Thyroid gland (tissue), 4 donors: ENCODE results near the gene IRX4. TPM values are rescaled to one million over a fixed set of nuclear protein-coding genes. Genes with fewer than 3 reads are reported as not detected.

Source experiments
- DNase-seq, 2 donors: peaks; one replicate each; pipeline ENCODE4 v3.0.0-alpha.2; 2019
- H3K27ac ChIP-seq, 3 donors: fragments of 200-600 bp; sonication (generic); 1 replicate in 2 of 3; 2 replicates in 1 of 3; pipeline ENCODE4 v1.5.1; 2016 to 2019; ENCODE audit warnings: mild to moderate bottlenecking in 1 of 3, moderate library complexity in 1 of 3
- H3K27me3 ChIP-seq: fragments of 200-600 bp; sonication (generic); one replicate; pipeline ENCODE4 v1.5.1; 2019
- H3K36me3 ChIP-seq, 2 donors: fragments of 200-600 bp; sonication (generic); one replicate each; pipeline ENCODE4 v1.5.1; 2016 to 2019
- H3K4me1 ChIP-seq, 2 donors: fragments of 200-600 bp; sonication (generic); one replicate each; pipeline ENCODE4 v1.5.1; 2017 to 2019
- H3K4me3 ChIP-seq, 3 donors: fragments of 200-600 bp; sonication (generic); replicated peaks in 1 of 3; 1 replicate in 2 of 3; 2 replicates in 1 of 3; pipeline ENCODE4 v1.5.1; 2016; ENCODE audit warnings: mild to moderate bottlenecking in 1 of 3
- H3K9me3 ChIP-seq: fragments of 200-600 bp; sonication (generic); one replicate; pipeline ENCODE4 v1.5.1; 2017
- POLR2A ChIP-seq, 2 donors: fragments of 450-650 bp; IDR thresholded peaks; one replicate each; pipeline ENCODE4 v1.6.1; 2017; ENCODE audit warnings: antibody characterized with exemption in 2 of 2, mild to moderate bottlenecking in 2 of 2, moderate library complexity in 1 of 2
- WGBS, 2 donors: methylation state at CpG; one replicate each; pipeline ENCODE4 v1.1.5; 2017; 5-methylcytosine and 5-hydroxymethylcytosine counted together
- intact Hi-C: fragments of 100-400 bp; cut with DNase I; formaldehyde crosslinking; loops from one replicate; pipeline ENCODE4 v1.15.1; 2023
- total RNA-seq, 4 donors: library from RNA; depleted of rRNA; stranded (reverse); fragments of >200 nt; gene quantifications; one replicate each; pipeline ENCODE4 v1.2.3, GENCODE V29; 2016
- TF ChIP-seq, protein P1 (sequence below), 6 experiments: fragments of 200-600 bp in 3 of 6; fragments of 450-650 bp in 3 of 6; sonication (generic) in 3 of 6; IDR thresholded peaks; one replicate each; pipeline ENCODE4 v1.5.1; 2016 to 2019; ENCODE audit warnings: antibody characterized with exemption in 6 of 6, mild to moderate bottlenecking in 2 of 6, inconsistent platforms in 1 of 6, moderate library complexity in 1 of 6

IRX4 gene
- total RNA-seq, 4 donors from 2014 or later = not detected

DNA sequence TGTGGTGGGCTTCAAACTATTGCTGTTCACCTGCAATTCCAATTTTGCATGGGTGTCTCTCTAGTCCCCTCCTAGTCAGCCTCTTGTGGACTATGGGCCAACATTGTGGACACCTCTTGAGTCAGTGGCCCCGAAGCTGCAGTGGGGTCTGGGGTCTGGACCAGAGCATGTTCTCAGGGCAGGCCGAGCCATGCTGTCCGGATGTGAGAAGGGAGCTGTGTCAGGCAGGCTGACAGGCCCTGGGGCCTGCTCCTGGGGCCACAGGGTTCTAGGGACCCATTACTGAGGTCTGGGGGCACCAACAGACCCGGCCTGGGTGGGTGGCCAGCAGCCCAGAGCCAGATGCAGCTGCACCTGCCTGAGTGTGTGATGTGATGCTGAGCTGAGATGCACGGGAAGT, 16.5 kb upstream of the IRX4 start:
- intact Hi-C loops = no loop called here
- no peaks in the 10 kb centered on the region for H3K9me3 ChIP-seq
- 62 to 74% methylated on average over 5 of the region's 5 CpGs for WGBS, 2 donors
- DNase-seq = no peak
- H3K27ac ChIP-seq = no peak overlapping the region
- no peaks in the 10 kb centered on the region for H3K4me1 ChIP-seq
- TF ChIP-seq POLR2A (IDR thresholded peaks at IDR 0.05) = no peak
- TF ChIP-seq, protein P1, sequence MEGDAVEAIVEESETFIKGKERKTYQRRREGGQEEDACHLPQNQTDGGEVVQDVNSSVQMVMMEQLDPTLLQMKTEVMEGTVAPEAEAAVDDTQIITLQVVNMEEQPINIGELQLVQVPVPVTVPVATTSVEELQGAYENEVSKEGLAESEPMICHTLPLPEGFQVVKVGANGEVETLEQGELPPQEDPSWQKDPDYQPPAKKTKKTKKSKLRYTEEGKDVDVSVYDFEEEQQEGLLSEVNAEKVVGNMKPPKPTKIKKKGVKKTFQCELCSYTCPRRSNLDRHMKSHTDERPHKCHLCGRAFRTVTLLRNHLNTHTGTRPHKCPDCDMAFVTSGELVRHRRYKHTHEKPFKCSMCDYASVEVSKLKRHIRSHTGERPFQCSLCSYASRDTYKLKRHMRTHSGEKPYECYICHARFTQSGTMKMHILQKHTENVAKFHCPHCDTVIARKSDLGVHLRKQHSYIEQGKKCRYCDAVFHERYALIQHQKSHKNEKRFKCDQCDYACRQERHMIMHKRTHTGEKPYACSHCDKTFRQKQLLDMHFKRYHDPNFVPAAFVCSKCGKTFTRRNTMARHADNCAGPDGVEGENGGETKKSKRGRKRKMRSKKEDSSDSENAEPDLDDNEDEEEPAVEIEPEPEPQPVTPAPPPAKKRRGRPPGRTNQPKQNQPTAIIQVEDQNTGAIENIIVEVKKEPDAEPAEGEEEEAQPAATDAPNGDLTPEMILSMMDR (IDR thresholded peaks at IDR 0.05) = no peak
- H3K36me3 ChIP-seq = no peaks in the 10 kb centered on the region
- H3K27me3 ChIP-seq = no peaks in the 10 kb centered on the region
- H3K4me3 ChIP-seq = no peak overlapping the region

DNA sequence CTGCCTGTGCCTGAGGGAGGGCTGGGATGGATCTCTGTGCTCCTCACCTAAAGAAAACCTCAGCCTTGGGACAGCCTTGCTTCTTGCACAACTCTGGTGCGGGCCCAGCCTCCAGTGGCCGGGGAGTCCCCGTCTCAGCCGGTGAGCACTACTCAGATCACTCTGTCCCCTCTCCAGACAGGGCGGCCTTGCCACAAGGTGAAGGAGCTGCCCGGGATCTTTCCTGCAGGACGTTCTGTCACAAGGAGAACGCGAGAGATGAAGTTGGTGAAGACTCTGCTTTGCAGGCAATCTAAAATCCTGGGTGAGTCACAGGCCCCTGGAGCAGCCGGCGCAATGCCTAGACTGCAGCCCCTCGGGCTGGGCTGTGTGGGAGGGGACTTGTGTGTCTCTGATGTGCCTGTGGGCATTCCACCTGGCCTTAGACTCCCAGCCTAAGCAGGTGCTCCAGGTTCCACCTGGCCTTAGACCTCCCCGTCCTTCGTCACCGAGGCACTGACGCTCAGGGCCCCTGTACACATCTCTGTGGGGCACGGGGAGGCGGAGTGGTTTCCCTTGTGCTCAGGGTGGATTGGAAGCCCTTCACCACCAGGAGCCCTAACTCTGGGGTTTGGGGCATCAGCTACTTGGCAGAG, 15.2 kb upstream of the IRX4 start:
- intact Hi-C loops = no loop called here
- no peaks in the 10 kb centered on the region for H3K27me3 ChIP-seq

DNA sequence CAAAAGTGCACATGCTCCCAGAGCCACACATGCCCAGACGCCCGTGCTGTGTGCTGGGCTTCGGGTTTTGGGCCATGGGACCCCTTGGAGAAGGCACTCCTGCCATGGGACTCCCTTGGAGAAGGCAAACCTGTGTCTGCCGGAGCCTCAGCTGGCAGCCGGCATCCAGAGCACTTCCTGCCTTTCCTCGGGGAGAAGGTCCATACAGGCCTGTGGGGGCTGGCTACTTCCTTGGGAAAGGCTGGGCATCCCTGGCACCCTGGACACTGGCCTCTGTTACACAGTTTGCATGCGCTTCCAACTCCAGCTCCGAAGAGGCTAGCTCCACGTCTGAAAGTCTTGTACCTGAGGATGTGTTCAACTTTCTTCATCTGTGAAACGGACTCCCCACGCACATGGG, 14.7 kb upstream of the IRX4 start:
- no peak for DNase-seq
- no peaks in the 10 kb centered on the region for H3K27me3 ChIP-seq
- no peak overlapping the region for H3K4me3 ChIP-seq
- no peak overlapping the region for H3K27ac ChIP-seq
- H3K36me3 ChIP-seq = no peaks in the 10 kb centered on the region
- no peaks in the 10 kb centered on the region for H3K9me3 ChIP-seq
- intact Hi-C loops = no loop called here
- no peaks in the 10 kb centered on the region for H3K4me1 ChIP-seq
- no peak for TF ChIP-seq POLR2A (IDR thresholded peaks at IDR 0.05)
- TF ChIP-seq, protein P1 (IDR thresholded peaks at IDR 0.05) = no peak
- WGBS, 2 donors = 70 to 92% methylated on average over 7 to 8 of the region's 11 CpGs

More for the DNA sequence above, 15.2 kb upstream of the IRX4 start:
- WGBS, 2 donors = 84 to 85% methylated on average over 18 of the region's 18 CpGs
- Histone ChIP-seq H3K36me3 (no peaks in the 10 kb centered on the region), H3K4me3 (no peak overlapping the region), H3K27ac (no peak overlapping the region), H3K4me1 (no peaks in the 10 kb centered on the region), H3K9me3 (no peaks in the 10 kb centered on the region)
- TF ChIP-seq POLR2A (IDR thresholded peaks at IDR 0.05) = no peak
- TF ChIP-seq, protein P1 (IDR thresholded peaks at IDR 0.05) = no peak
- DNase-seq = no peak

DNA sequence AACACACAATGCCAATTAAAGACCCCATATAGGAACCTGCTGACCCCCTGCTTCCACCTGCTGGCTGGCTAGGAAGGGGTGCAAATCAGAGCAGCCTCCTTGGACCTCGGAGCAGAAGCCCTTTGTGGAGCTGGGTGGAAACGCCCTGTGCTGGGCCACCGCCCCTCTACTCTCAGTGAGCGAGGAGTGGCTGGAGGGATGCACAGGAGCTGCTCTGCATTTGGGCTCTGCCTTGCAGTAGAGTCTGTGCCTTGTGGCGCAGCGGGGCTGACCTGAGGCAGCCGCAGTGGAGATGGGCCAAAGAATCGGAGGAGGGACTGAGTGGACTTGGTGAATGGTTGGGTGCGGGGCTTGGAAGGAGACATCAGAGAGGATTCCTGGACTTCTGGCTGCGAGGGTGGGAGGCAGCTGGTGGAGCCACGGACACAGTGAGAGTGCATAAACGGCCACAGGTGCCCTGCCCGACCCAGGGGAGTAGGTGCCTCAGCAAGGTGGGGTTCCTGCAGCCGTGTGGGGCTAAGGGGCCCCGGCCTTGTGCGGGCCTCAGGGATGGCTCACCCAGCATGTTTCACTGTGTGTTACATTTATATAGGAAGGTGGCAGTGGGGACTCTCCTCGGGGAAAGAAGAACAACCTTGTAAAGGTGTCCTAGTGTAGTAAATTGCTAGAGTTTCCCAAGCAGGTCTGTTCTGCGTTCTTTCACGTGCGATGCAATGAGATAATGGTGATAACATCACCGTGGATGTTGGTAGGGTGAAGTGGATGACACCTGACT, 14.1 kb upstream of the IRX4 start:
- WGBS, 2 donors = 61 to 62% methylated on average over 21 of the region's 21 CpGs
- no peaks in the 10 kb centered on the region for H3K9me3 ChIP-seq
- intact Hi-C loops = no loop called here
- DNase-seq = no peak
- H3K36me3 ChIP-seq = no peaks in the 10 kb centered on the region
- H3K27me3 ChIP-seq = no peaks in the 10 kb centered on the region
- no peaks in the 10 kb centered on the region for H3K4me1 ChIP-seq
- H3K27ac ChIP-seq = no peak overlapping the region
- TF ChIP-seq POLR2A (IDR thresholded peaks at IDR 0.05) = no peak
- TF ChIP-seq, protein P1 (IDR thresholded peaks at IDR 0.05) = no peak
- no peak overlapping the region for H3K4me3 ChIP-seq

DNA sequence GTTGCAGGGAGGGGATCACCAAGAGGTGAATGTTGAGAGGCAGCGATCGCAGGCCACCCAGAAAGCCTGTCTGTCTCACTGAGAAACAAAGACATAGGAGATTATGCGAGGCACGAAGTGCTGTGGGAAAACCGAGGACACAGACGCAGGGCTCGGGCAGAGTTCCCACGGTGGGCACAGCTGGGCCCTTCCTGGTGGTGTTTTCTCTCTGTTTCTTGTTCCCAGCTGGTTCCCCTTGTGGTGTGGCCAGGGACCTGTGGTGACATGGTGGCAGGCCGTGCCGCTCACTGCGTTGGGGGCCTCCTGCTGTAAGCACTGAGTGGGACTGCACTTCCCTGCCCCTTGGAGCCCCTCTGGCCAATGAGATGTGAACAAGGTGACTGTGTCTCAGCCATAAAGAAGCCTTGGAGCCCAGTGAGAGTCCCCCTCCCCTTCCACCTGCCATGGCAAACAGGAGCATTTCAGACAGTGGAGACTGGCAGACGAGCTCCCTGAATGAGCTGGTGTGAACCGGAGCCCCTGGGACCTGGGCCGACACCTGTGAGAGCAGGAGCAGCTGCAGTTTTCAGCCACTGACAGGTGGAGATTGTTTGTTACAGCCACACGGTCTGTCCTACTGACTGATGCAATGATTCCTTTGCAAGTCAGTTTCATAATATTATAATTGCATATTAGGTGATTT, 13.2 kb upstream of the IRX4 start:
- Histone ChIP-seq H3K27ac (no peak overlapping the region), H3K4me3 (no peak overlapping the region), H3K36me3 (no peaks in the 10 kb centered on the region), H3K4me1 (no peaks in the 10 kb centered on the region), H3K9me3 (no peaks in the 10 kb centered on the region), H3K27me3 (no peaks in the 10 kb centered on the region)
- TF ChIP-seq, protein P1 (IDR thresholded peaks at IDR 0.05) = no peak
- no peak for TF ChIP-seq POLR2A (IDR thresholded peaks at IDR 0.05)
- intact Hi-C loops = no loop called here
- WGBS, 2 donors = 83% methylated on average over 15 of the region's 15 CpGs
- no peak for DNase-seq
